ENCODE data around the gene IP6K1. TPM values are rescaled to one million over a fixed set of nuclear protein-coding genes. Genes with fewer than 3 reads are reported as not detected.

IP6K1 gene
- total and polyA plus RNA-seq, 5 donors from 2014 or later = 31.6 to 61.5 (median 32.6) TPM

DNA sequence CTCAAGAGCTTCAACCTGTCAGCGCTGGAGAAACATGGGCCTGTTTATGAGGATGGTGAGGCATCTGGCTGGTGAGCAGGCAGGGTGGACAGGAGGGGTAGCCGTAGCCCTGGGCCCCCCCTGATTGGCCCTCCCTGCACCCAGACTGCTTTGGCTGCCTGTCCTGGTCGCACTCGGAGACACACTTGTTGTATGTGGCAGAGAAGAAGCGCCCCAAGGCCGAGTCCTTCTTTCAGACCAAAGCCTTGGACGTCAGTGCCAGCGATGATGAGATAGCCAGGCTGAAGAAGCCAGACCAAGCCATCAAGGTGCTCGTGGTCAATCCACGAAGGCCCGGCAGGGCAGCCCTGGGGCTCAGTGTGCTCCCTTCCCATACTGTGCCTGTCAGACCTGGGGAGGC lies 110.4 kb downstream of the IP6K1 start:
- ATAC-seq (ENCODE audit: low read depth in 2 of 2) (no peak), DNase-seq (no peak)
- Histone ChIP-seq H3K27ac (ENCODE audit: insufficient read depth, low read length, poor library complexity, severe bottlenecking) (no peak overlapping the region), H3K36me3 (ENCODE audit: control insufficient read depth, insufficient read depth, low read length) (peaks cover 48% of the 10 kb centered on the region), H3K4me1 (ENCODE audit: control insufficient read depth, insufficient read depth, low read length, poor library complexity, severe bottlenecking) (peaks cover 32% of the 10 kb centered on the region), H3K4me3 (ENCODE audit: low read depth, low read length) (no peak overlapping the region), H3K9me3 (ENCODE audit: control insufficient read depth in 2 of 2, low read length in 2 of 2) (no peaks in the 10 kb centered on the region), H3K27me3 (ENCODE audit: control insufficient read depth, insufficient read depth, low read length) (no peaks in the 10 kb centered on the region)
- H3K4me1 Mint-ChIP-seq = peaks cover 8 to 54% (median 29%) of the 10 kb centered on the region in 4 donors
- peaks cover 0 to 1% (median 0%) of the 10 kb centered on the region in 7 donors for H3K9me3 Mint-ChIP-seq
- H3K4me3 Mint-ChIP-seq = peak overlapping the region; percentile 38 to 93 (median 76)
- H3K27me3 Mint-ChIP-seq = no peaks in the 10 kb centered on the region
- peak overlapping the region in 1 of 3 donors; percentile 26 for H3K27ac Mint-ChIP-seq
- peaks cover 13% of the 10 kb centered on the region for H3K36me3 Mint-ChIP-seq

DNA sequence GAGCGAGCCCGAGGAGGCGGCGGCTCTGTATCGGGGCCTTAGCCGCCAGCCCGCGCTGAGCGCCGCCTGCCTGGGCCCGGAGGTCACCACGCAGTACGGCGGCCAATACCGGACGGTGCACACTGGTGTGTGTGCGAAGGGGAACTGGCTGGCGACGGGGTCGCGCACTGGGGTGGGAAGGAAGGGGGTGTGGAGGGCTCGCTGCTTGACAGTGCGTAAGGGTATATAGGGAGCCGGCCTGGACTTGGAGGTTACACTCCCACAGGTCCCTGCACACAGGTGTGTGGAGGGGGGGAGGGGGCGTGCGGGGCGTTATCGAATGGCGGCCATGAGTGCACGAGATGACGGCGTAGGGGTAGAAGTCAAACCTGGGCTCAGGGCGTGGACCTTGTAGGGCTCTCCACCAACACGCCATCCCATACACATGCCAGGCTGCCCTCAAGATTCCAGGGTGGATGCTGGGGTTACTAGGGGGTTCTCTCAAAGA lies 111.8 kb downstream of the IP6K1 start:
- no peaks in the 10 kb centered on the region for H3K9me3 ChIP-seq (ENCODE audit: control insufficient read depth in 2 of 2, low read length in 2 of 2)
- DNase-seq = no peak
- Mint-ChIP-seq H3K27ac (peak overlapping the region; percentile 26 to 98 (median 97)), H3K27me3 (no peaks in the 10 kb centered on the region), H3K36me3 (peaks cover 7% of the 10 kb centered on the region), H3K9me3 (no peaks in the 10 kb centered on the region), H3K4me3 (peak overlapping the region; percentile 92 to 95 (median 94)), H3K4me1 (peaks cover 8 to 49% (median 25%) of the 10 kb centered on the region in 4 donors)
- peak in 1 of 2 donors; percentile 1 for ATAC-seq (ENCODE audit: low read depth in 2 of 2)
- H3K36me3 ChIP-seq (ENCODE audit: control insufficient read depth, insufficient read depth, low read length) = peaks cover 35% of the 10 kb centered on the region
- peak overlapping the region; percentile 62 for H3K4me3 ChIP-seq (ENCODE audit: low read depth, low read length)
- H3K4me1 ChIP-seq (ENCODE audit: control insufficient read depth, insufficient read depth, low read length, poor library complexity, severe bottlenecking) = peaks cover 32% of the 10 kb centered on the region
- H3K27me3 ChIP-seq (ENCODE audit: control insufficient read depth, insufficient read depth, low read length) = no peaks in the 10 kb centered on the region
- peak overlapping the region; percentile 96 for H3K27ac ChIP-seq (ENCODE audit: insufficient read depth, low read length, poor library complexity, severe bottlenecking)

Other genes starting within 250 kb of the IP6K1 start
- gene BSN, start 232.1 kb downstream of the IP6K1 start, total RNA-seq = 0.12 TPM
- gene BSN, start 232.1 kb downstream of the IP6K1 start, polyA plus RNA-seq = not detected
- gene APEH, start 112.2 kb downstream of the IP6K1 start, total RNA-seq = 87.7 TPM
- 100 to 1,000 TPM; 126 to 138 (median 135) TPM for gene APEH, start 112.2 kb downstream of the IP6K1 start, polyA plus RNA-seq
- gene MST1, start 97.1 kb downstream of the IP6K1 start, total RNA-seq = 4.1 TPM
- gene MST1, start 97.1 kb downstream of the IP6K1 start, polyA plus RNA-seq = 1 to 10 TPM in 2 of 4 donors, under 1 TPM in 2; 0.76 to 1.6 (median 0.97) TPM
- gene RNF123, start 97.0 kb downstream of the IP6K1 start, total RNA-seq = 47.1 TPM
- gene RNF123, start 97.0 kb downstream of the IP6K1 start, polyA plus RNA-seq = 10 to 100 TPM in 3 of 4 donors, 1 to 10 TPM in 1; 9.8 to 16.6 (median 12.6) TPM
- not detected for gene AMIGO3, start 66.9 kb downstream of the IP6K1 start, total RNA-seq
- 1 to 10 TPM in 3 of 4 donors, under 1 TPM in 1; 0.53 to 1.5 (median 1.1) TPM for gene AMIGO3, start 66.9 kb downstream of the IP6K1 start, polyA plus RNA-seq
- gene GMPPB, start 62.6 kb downstream of the IP6K1 start, total RNA-seq = 32.1 TPM
- gene GMPPB, start 62.6 kb downstream of the IP6K1 start, polyA plus RNA-seq = 10 to 100 TPM; 14.7 to 29.7 (median 16.9) TPM
- 0.32 TPM for gene CDHR4, start 13.3 kb upstream of the IP6K1 start, total RNA-seq
- gene CDHR4, start 13.3 kb upstream of the IP6K1 start, polyA plus RNA-seq = not detected
- gene INKA1, start 16.7 kb upstream of the IP6K1 start, total RNA-seq = 1.2 TPM
- 1 to 10 TPM in 1 of 4 donors, under 1 TPM in 3; 0.62 to 1.0 (median 0.82) TPM for gene INKA1, start 16.7 kb upstream of the IP6K1 start, polyA plus RNA-seq
- gene UBA7, start 27.4 kb upstream of the IP6K1 start, total RNA-seq = 201 TPM
- gene UBA7, start 27.4 kb upstream of the IP6K1 start, polyA plus RNA-seq = 10 to 100 TPM; 30.6 to 41.8 (median 37.4) TPM
- gene TRAIP, start 70.0 kb upstream of the IP6K1 start, total RNA-seq = 7.9 TPM
- 1 to 10 TPM in 3 of 4 donors, under 1 TPM in 1; 0.52 to 3.2 (median 1.7) TPM for gene TRAIP, start 70.0 kb upstream of the IP6K1 start, polyA plus RNA-seq
- not detected for gene CAMKV, start 83.4 kb upstream of the IP6K1 start, total RNA-seq
- not detected for gene CAMKV, start 83.4 kb upstream of the IP6K1 start, polyA plus RNA-seq
- 2.0 TPM for gene MST1R, start 117.3 kb upstream of the IP6K1 start, total RNA-seq
- under 1 TPM in 2 of 4 donors, not detected in 2; 0.25 to 0.31 TPM for gene MST1R, start 117.3 kb upstream of the IP6K1 start, polyA plus RNA-seq
- 4.7 TPM for gene MON1A, start 143.3 kb upstream of the IP6K1 start, total RNA-seq
- 10 to 100 TPM; 14.9 to 20.1 (median 19.2) TPM for gene MON1A, start 143.3 kb upstream of the IP6K1 start, polyA plus RNA-seq
- gene RBM6, start 153.6 kb upstream of the IP6K1 start, total RNA-seq = 142 TPM
- gene RBM6, start 153.6 kb upstream of the IP6K1 start, polyA plus RNA-seq = 10 to 100 TPM; 23.1 to 27.4 (median 24.7) TPM